GM12872 (cell line): ENCODE data around the gene TIGIT.

Experiments
- CTCF ChIP-seq: IDR thresholded peaks from 3 replicates; pipeline ENCODE4 v1.5.1; 2011; ENCODE audit warnings: low read depth, mild to moderate bottlenecking, low read length, moderate library complexity; ENCODE audit not compliant: insufficient read depth

TIGIT gene

GRCh38 chr3:114313426-114313825 lies 19.6 kb downstream of the TIGIT start:
- no peak for TF ChIP-seq CTCF

GRCh38 chr3:114314282-114314681 lies 20.5 kb downstream of the TIGIT start:
- no peak for TF ChIP-seq CTCF

- TF ChIP-seq CTCF, result no peak
Measured at GRCh38 chr3:114318295-114318694, 24.5 kb downstream of the TIGIT start.

GRCh38 chr3:114319453-114319852 lies 25.6 kb downstream of the TIGIT start:
- TF ChIP-seq CTCF, result no peak

GRCh38 chr3:114320246-114320645 lies 26.4 kb downstream of the TIGIT start:
- TF ChIP-seq CTCF, result no peak

- no peak for TF ChIP-seq CTCF
Measured at GRCh38 chr3:114323546-114324254, 29.9 kb downstream of the TIGIT start.

GRCh38 chr3:114327665-114328064 lies 33.8 kb downstream of the TIGIT start:
- no peak for TF ChIP-seq CTCF
